ENCODE measurements around the gene LMBR1L.

DNA sequence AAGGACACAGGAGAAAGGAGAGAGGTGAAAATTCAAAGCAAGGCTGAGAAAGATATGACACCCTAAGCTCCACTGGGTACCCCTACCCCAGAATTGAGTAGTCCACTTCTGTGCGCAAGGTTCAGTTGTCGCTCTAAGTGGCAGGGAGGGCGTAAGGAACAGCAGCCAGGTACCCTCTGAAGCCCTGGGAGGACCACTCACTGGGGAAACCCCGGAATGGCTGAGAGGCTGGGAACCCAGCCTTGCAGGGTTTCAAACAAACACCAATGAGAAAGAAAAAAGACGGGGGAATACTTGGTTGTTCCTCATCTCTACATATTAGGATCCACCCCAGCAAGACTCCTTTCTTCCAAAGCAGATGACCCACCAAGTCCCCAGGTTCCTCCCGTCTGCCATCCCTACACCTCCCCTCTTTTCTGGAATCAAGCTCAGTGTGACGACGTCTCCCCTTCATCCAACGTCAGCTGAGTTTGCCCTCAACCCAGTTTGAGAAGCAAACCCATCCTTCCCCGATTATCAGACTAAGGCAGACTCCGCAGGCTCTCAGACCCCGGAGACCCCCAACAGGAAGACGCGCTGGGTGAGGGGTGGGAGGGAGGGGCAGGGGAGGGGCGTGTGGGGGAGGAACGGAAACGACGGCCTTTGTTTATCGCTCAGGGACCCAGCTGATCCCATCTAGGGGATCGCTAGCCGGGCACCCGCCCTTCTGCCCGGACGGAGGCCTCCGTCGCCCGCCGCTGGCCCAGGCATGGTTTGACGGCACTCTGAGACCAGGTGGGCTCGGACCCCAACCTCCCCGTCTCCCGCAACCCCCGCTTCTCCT is 795 bp downstream of the LMBR1L start:
- TF ChIP-seq POLR2A (IDR thresholded peaks at IDR 0.05; ENCODE audit: insufficient read depth in 1 of 2, low read depth in 2 of 2, low read length in 2 of 2) (no peak), ASH2L (IDR thresholded peaks at IDR 0.05; ENCODE audit: insufficient read length, low read depth, low read length) (no peak), CTCF (CRISPR knock-in tag; IDR thresholded peaks at IDR 0.05) (no peak), SMAD1 (CRISPR knock-in tag; IDR thresholded peaks at IDR 0.05; ENCODE audit: borderline replicate concordance, low read depth) (no peak), GFI1 (CRISPR knock-in tag; IDR thresholded peaks at IDR 0.05; ENCODE audit: borderline replicate concordance) (no peak), SMYD3 (CRISPR knock-in tag; IDR thresholded peaks at IDR 0.05) (no peak), ZNF331 (CRISPR knock-in tag; IDR thresholded peaks at IDR 0.05) (no peak)
